H1 (cell line): ENCODE data around the gene FAM98C. TPM values are rescaled to one million over a fixed set of nuclear protein-coding genes. Genes with fewer than 3 reads are reported as not detected.
A peak's percentile ranks its signal among the peaks of the same experiment; 100 is the strongest.

Experiments used
- BACH1 ChIP-seq: IDR thresholded peaks from 2 replicates; pipeline ENCODE4 v1.6.1; 2012; ENCODE audit warnings: low read length, improper control_type of control experiment
- HDAC2 ChIP-seq, 2 experiments: fragments of 300-600 bp in 1 of 2; sonication (generic) in 1 of 2; IDR thresholded peaks; 2 replicates each; pipeline ENCODE4 v1.6.1; 2011 to 2012; ENCODE audit warnings: low read depth in 2 of 2, low read length in 2 of 2, mild to moderate bottlenecking in 2 of 2, moderate library complexity in 2 of 2, borderline replicate concordance in 1 of 2, inconsistent platforms in 1 of 2
- SP1 ChIP-seq: IDR thresholded peaks from 2 replicates; pipeline ENCODE4 v1.6.1; 2011; ENCODE audit warnings: low read depth, low read length
- SUZ12 ChIP-seq: fragments of 200-600 bp; sonication (generic); IDR thresholded peaks from 2 replicates; pipeline ENCODE4 v1.6.1; 2012; ENCODE audit warnings: mild to moderate bottlenecking, inconsistent platforms, low read length, moderate library complexity, mixed read lengths
- TAF7 ChIP-seq: optimal IDR thresholded peaks from 2 replicates; pipeline ENCODE3; 2011; ENCODE audit warnings: low read depth, mild to moderate bottlenecking, inconsistent platforms, low read length, moderate library complexity, borderline replicate concordance
- TCF12 ChIP-seq: IDR thresholded peaks from 2 replicates; pipeline ENCODE4 v1.6.1; 2011; ENCODE audit warnings: low read depth, mild to moderate bottlenecking, low read length
- polyA plus RNA-seq, 7 experiments: library from polyadenylated mRNA; depleted of rRNA in 3 of 7; stranded (reverse) in 5 of 7; unstranded in 2 of 7; fragments of >200 nt in 5 of 7; fragments of 200-250 nt in 2 of 7; gene quantifications; 1 replicate in 5 of 7; 2 replicates in 1 of 7; 4 replicates in 1 of 7; pipeline versions ENCODE4 v1.2.1 to v1.2.3, GENCODE V29; 2011 to 2013; ENCODE audit warnings: missing spikeins in 2 of 7, mixed read lengths in 2 of 7
- total RNA-seq: library from RNA; stranded (reverse); fragmentation: NEBNext Ultra II Directional; extraction: Animal tissue kit (Norgen Biotek cat#: 25700); gene quantifications from 2 replicates; pipeline ENCODE4 v1.2.1, GENCODE V29; 2021
- TF ChIP-seq, protein P1 (sequence below): IDR thresholded peaks from 2 replicates; pipeline ENCODE4 v1.6.1; 2011; ENCODE audit warnings: low read length, improper control_type of control experiment
- TF ChIP-seq, protein P2 (sequence below): IDR thresholded peaks from 2 replicates; pipeline ENCODE4 v1.6.1; 2011; ENCODE audit warnings: low read depth, mild to moderate bottlenecking, low read length; ENCODE audit not compliant: insufficient read depth

The FAM98C gene
- total and polyA plus RNA-seq, 2 of the 8 experiments (the other 6 are each of a cell fraction or from before 2014, with no cell fraction given), result 6.1 to 9.4 TPM

DNA sequence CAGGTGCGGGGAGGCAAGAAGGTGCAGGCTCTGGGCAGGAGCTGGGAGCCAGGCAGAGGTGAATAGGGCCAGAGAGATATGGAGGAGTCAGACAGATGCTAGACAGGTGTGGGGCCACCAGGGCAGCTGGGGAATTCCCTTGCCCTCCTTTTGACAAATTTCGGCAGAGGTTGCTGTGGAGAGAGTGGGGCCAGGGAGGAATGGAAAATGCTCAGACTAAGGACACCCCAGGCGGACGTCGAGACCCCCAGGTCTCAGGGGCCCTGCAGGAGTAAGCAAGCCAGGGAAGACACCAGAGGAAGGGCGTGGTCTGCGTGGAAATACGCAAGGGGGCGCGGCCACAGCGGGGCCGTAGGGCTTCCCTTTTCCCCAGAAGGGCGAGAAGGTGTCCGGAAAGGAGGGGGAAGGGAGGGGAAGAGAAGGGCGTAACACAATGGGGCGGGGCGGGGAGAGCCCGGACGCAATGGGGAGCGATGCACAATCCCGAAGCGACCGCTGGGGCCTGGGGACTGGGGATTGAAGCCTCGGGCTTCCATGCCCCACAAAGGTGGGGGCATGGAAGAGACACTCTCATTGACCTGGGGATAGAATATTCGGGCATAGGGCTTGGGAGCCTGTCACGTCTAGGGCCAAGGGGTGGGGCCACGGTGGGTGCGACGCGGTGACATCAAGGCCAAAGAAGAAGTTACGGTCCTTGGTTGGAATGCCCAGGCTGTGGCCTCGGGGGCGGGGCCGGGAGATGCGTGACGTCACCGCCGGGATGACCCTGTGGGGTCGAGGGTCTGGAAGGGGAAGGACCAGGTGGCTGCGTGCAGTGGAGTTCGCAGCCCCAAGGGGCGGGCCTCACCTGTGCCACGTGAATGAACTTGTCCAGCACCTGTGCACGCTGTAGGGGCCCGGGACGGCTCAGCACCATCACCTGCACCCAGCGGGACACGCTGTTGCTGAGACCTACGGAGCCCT lies 14.9 kb downstream of the FAM98C start (continued):
- TF ChIP-seq HDAC2 (IDR thresholded peaks at IDR 0.05; ENCODE audit: borderline replicate concordance in 1 of 2, low read depth in 2 of 2, low read length in 2 of 2) (0 out of 4 replicates have a peak, but pooled peaks of 1 of the 2 experiments have one; percentile 18), TCF12 (0 out of 2 replicates have a peak, but pooled peaks have one; percentile 30), BACH1 (0 out of 2 replicates have a peak, but pooled peaks have one; percentile 11), TAF7 (no peak), SUZ12 (no peak), SP1 (0 out of 2 replicates have a peak, but pooled peaks have one; percentile 11)
- TF ChIP-seq, protein P1, sequence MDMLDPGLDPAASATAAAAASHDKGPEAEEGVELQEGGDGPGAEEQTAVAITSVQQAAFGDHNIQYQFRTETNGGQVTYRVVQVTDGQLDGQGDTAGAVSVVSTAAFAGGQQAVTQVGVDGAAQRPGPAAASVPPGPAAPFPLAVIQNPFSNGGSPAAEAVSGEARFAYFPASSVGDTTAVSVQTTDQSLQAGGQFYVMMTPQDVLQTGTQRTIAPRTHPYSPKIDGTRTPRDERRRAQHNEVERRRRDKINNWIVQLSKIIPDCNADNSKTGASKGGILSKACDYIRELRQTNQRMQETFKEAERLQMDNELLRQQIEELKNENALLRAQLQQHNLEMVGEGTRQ, result peak; percentile 18; the same call in 1 of the 2 replicates
- TF ChIP-seq, protein P2, sequence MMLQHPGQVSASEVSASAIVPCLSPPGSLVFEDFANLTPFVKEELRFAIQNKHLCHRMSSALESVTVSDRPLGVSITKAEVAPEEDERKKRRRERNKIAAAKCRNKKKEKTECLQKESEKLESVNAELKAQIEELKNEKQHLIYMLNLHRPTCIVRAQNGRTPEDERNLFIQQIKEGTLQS, result no peak
